ENCODE results near the gene WBP2.

DNA sequence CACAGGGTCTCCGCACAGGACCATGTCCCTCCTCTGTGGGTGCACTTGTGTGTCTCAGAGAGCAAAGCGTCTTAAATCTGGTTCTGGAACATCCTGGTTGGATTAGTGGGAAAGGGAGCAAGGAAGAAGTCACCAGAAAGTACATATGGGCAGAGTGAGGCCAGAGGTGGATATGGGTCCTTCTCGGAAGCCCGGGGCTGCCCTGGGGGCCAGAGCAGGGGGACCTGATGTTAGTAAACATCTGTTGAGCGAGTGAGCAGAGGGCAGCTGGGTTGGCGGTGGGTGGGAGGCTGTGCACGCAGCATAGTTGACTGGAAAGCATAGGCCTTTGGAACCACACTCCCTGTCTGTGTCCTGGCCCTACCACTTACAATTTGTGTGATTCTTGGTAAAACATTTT is 33.6 kb downstream of the WBP2 start:
- TF ChIP-seq CTCF (IDR thresholded peaks at IDR 0.05; ENCODE audit: poor library complexity, severe bottlenecking) = no peak
- TF ChIP-seq SMC3 (conservative IDR thresholded peaks at IDR 0.05; ENCODE audit: poor library complexity) = no peak
- TF ChIP-seq MXI1 (conservative IDR thresholded peaks at IDR 0.05; ENCODE audit: poor library complexity, severe bottlenecking) = no peak
- no peak for TF ChIP-seq RAD21 (conservative IDR thresholded peaks at IDR 0.05)
